ENCODE measurements around the gene UNC5A. TPM values are rescaled to one million over a fixed set of nuclear protein-coding genes. Genes with fewer than 3 reads are reported as not detected.

Gene UNC5A
- total RNA-seq, 1 donor from 2014 or later, result 8.3 TPM

- no peak for DNase-seq
Measured at GRCh38 chr5:176821441-176821840, 11.1 kb downstream of the UNC5A start.

- no peak for DNase-seq
Measured at GRCh38 chr5:176822041-176822792, 11.9 kb downstream of the UNC5A start.

- peak; percentile 44 for DNase-seq
Measured at GRCh38 chr5:176822793-176823481, 12.6 kb downstream of the UNC5A start.

GRCh38 chr5:176823869-176824412, 13.6 kb downstream of the UNC5A start:
- no peak for DNase-seq

GRCh38 chr5:176824604-176825003, 14.2 kb downstream of the UNC5A start:
- DNase-seq, result no peak

GRCh38 chr5:176825234-176825633, 14.9 kb downstream of the UNC5A start:
- DNase-seq, result no peak

GRCh38 chr5:176825957-176826356, 15.6 kb downstream of the UNC5A start:
- no peak for DNase-seq

GRCh38 chr5:176827736-176828414, 17.5 kb downstream of the UNC5A start:
- no peak for DNase-seq

- no peak for DNase-seq
Measured at GRCh38 chr5:176829320-176829719, 19.0 kb downstream of the UNC5A start.

- no peak for DNase-seq
Measured at GRCh38 chr5:176830422-176830994, 20.1 kb downstream of the UNC5A start.

GRCh38 chr5:176830995-176831423, 20.6 kb downstream of the UNC5A start:
- DNase-seq, result no peak

- no peak for DNase-seq
Measured at GRCh38 chr5:176831425-176831824, 21.1 kb downstream of the UNC5A start.

- no peak for DNase-seq
Measured at GRCh38 chr5:176832162-176832561, 21.8 kb downstream of the UNC5A start.

GRCh38 chr5:176833286-176833685, 22.9 kb downstream of the UNC5A start:
- no peak for DNase-seq

- DNase-seq, result no peak
Measured at GRCh38 chr5:176835918-176836317, 25.6 kb downstream of the UNC5A start.

- DNase-seq, result no peak
Measured at GRCh38 chr5:176836811-176837706, 26.7 kb downstream of the UNC5A start.

GRCh38 chr5:176837707-176838115, 27.4 kb downstream of the UNC5A start:
- DNase-seq, result no peak

GRCh38 chr5:176843673-176844072, 33.3 kb downstream of the UNC5A start:
- no peak for DNase-seq

- no peak for DNase-seq
Measured at GRCh38 chr5:176844281-176844680, 33.9 kb downstream of the UNC5A start.

- DNase-seq, result no peak
Measured at GRCh38 chr5:176844706-176845391, 34.5 kb downstream of the UNC5A start.

GRCh38 chr5:176845392-176845713, 35.0 kb downstream of the UNC5A start:
- no peak for DNase-seq
